Activated naive CD8-positive, alpha-beta T cell treated with anti-CD3 and anti-CD28 coated beads, Interleukin-2, amount 10 ng/mL, durations not matched to agents 7 days and 5 days (primary cell): ENCODE measurements around the gene CYP4A22. TPM values are rescaled to one million over a fixed set of nuclear protein-coding genes. Genes with fewer than 3 reads are reported as not detected.

Source experiments
- ATAC-seq: fragments of 150-1000 bp; cut with Tn5 transposase; one replicate; pipeline ENCODE4 v1.10.0; 2021; ENCODE audit warnings: low read depth, moderate library complexity
- POLR2A ChIA-PET: fragments of 350-600 bp; sonication (Branson Sonifier 250); formaldehyde crosslinking; loops from one replicate; lab custom pipeline; 2021; ENCODE audit warnings: antibody characterized with exemption; lab: Charles Lee
- DNase-seq: peaks from one replicate; pipeline ENCODE4 v3.0.0; 2021
- H3K27ac Mint-ChIP-seq: one replicate; pipeline ENCODE4 v1.8.0; 2022; ENCODE audit warnings: mild to moderate bottlenecking, mixed read lengths
- H3K27me3 Mint-ChIP-seq: one replicate; pipeline ENCODE4 v1.8.0; 2022; ENCODE audit warnings: mild to moderate bottlenecking, moderate library complexity, mixed read lengths
- H3K36me3 Mint-ChIP-seq: one replicate; pipeline ENCODE4 v1.8.0; 2021; ENCODE audit warnings: mild to moderate bottlenecking, mixed read lengths
- H3K4me1 Mint-ChIP-seq: one replicate; pipeline ENCODE4 v1.8.0; 2021; ENCODE audit warnings: mixed read lengths
- H3K4me3 Mint-ChIP-seq: one replicate; pipeline ENCODE4 v1.8.0; 2022; ENCODE audit warnings: mild to moderate bottlenecking, moderate library complexity, mixed read lengths
- H3K9me3 Mint-ChIP-seq: one replicate; pipeline ENCODE4 v1.8.0; 2021; ENCODE audit warnings: mixed read lengths
- total RNA-seq, 2 experiments: library from RNA; stranded (reverse); gene quantifications; one replicate each; pipeline ENCODE4 v1.2.3, GENCODE V29; 2021

CYP4A22 gene
- total RNA-seq, 2 experiments from 2014 or later = not detected

- POLR2A ChIA-PET = no interaction called here
- Mint-ChIP-seq H3K9me3 (no peaks in the 10 kb centered on the region), H3K4me1 (peaks cover 12% of the 10 kb centered on the region), H3K27me3 (peaks cover 18% of the 10 kb centered on the region), H3K27ac (no peak overlapping the region), H3K4me3 (no peak overlapping the region), H3K36me3 (no peaks in the 10 kb centered on the region)
- no peak for ATAC-seq
- DNase-seq = no peak
Observed at GRCh38 chr1:47183308-47184089, 46.3 kb downstream of the CYP4A22 start.

DNA sequence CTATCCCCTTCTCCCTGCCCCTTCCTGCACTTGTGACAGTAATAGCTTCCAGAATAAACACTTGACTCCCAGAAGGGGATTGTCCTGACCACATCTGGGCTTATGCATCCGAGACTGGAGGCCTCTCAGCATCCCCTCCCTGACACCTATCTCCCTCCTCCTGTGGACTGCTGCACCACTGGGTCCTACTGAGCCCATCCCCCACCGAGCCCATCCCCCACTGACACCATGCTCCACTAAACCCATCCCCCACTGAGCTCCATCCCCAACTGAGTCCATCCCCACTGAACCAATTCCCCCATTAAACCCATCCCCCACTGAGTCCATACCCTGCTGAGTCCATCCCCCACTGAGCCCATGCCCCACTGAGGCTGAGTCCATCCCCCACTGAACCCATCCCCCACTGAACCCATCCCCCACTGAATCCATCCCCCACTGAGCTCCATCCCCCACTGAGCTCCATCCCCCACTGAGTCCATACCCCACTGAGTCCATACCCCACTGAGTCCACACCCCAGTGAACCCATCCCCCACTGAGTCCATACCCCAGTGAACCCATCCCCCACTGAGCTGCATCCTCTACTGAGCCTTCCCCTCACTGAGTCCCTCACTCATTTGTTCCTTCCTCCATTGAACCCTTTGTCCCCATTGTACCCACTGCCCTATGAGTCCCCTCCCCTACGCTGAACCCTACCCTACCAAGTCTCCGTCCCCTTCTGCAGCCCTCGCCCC, 47.0 kb downstream of the CYP4A22 start:
- no peak for ATAC-seq
- no peaks in the 10 kb centered on the region for H3K36me3 Mint-ChIP-seq
- peaks cover 13% of the 10 kb centered on the region for H3K27me3 Mint-ChIP-seq
- no peaks in the 10 kb centered on the region for H3K9me3 Mint-ChIP-seq
- no peak overlapping the region for H3K27ac Mint-ChIP-seq
- POLR2A ChIA-PET = interaction anchor here (0.6 kb wide), 2 partner anchors 68 to 420 kb away, joined by 3 read pairs; no protein-coding TSS in a partner anchor
- peaks cover 8% of the 10 kb centered on the region for H3K4me1 Mint-ChIP-seq
- no peak overlapping the region for H3K4me3 Mint-ChIP-seq
- DNase-seq = no peak

DNA sequence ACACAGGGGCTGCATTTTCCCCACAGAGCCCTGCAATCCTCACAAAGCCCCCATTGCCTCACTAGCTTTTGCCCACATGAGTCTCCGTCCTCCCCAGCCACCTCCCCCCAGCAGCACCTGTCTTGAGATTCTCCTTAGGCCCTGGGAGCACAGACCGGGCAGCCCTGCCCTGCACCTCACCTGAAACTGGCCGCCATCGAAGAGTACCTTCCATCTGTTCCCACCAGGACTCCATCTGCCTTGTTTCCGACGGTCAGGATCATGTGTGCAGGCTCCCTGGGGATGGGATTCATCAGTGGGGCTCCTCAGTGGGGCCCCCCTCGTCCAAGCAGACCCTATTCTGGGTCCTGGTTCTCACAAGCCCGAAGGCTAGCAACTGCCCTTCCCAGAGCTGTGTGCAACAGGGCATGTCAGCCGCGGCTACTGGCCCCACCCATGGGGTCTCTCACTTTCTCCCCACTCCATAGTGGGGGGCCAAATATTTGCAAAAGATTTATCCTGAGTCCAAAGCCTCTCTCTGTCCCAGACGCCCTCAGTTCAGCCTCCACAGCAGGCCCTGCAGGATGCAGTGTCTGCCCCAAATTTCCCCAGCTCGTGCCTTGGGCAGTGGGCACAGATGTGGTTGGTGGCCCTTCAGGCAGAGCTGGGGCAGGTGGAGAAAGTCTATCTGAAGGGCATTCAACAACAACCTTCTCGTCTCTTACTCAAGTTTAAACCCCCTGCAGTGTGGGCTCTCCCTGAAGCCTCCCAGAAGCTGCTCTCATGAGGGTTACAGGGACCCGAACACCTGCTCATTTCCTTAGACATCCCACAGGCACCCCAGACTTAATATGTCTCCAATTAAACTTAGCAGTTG, 47.8 kb downstream of the CYP4A22 start:
- H3K9me3 Mint-ChIP-seq = no peaks in the 10 kb centered on the region
- DNase-seq (no peak), ATAC-seq (no peak)
- H3K27me3 Mint-ChIP-seq = peaks cover 12% of the 10 kb centered on the region
- no peak overlapping the region for H3K27ac Mint-ChIP-seq
- POLR2A ChIA-PET = interaction anchor here (0.6 kb wide), 2 partner anchors 67 to 420 kb away, joined by 3 read pairs; no protein-coding TSS in a partner anchor
- H3K4me3 Mint-ChIP-seq = no peak overlapping the region
- no peaks in the 10 kb centered on the region for H3K36me3 Mint-ChIP-seq
- H3K4me1 Mint-ChIP-seq = peaks cover 4% of the 10 kb centered on the region

DNA sequence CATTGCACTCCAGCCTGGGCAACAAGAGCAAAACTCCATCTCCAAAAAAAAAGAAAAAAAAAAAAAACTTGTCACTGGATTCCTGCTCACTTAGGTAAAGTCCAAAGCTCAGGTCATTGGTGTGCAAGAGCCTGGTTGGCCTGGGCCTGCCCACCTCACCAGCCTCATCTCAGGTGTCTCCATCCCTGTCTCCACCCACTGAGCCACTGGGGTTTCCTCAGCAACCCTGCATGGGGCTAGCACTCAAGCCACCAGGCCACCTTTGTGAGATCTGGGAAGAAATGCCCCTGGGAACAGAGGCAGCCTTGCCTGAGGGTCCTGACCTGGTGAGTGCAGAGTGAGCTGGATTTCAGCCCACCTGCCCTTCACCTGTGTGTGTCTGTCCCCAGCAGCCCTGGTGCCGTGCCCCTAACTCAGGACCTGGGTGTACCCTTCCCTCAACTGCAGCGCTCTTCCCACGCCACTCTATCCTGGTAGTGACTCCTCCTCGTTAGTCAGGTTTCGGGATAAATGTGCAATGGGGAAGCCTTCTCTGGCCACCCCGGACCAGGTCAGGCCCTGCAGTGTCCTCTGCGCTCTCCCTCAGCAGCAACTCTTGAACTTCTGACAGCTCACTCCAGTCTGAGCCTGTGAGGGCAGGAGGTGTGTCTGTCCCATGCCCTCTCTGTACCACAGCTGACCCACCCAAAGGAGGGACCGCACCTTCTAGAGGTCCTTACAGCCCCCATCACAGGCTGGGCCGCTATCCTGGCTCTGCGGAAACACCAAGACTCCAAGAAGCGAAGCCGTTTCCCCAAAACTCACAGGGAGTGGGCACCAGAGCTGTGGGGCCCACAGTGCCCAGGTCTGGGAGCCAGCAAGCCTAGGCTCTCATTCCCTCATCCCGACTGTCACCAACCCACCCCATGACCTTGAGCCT, 49.3 kb downstream of the CYP4A22 start:
- H3K4me3 Mint-ChIP-seq = no peak overlapping the region
- POLR2A ChIA-PET = no interaction called here
- H3K27ac Mint-ChIP-seq = no peak overlapping the region
- H3K36me3 Mint-ChIP-seq = no peaks in the 10 kb centered on the region
- no peaks in the 10 kb centered on the region for H3K4me1 Mint-ChIP-seq
- no peaks in the 10 kb centered on the region for H3K9me3 Mint-ChIP-seq
- ATAC-seq (no peak), DNase-seq (no peak)
- no peaks in the 10 kb centered on the region for H3K27me3 Mint-ChIP-seq

DNA sequence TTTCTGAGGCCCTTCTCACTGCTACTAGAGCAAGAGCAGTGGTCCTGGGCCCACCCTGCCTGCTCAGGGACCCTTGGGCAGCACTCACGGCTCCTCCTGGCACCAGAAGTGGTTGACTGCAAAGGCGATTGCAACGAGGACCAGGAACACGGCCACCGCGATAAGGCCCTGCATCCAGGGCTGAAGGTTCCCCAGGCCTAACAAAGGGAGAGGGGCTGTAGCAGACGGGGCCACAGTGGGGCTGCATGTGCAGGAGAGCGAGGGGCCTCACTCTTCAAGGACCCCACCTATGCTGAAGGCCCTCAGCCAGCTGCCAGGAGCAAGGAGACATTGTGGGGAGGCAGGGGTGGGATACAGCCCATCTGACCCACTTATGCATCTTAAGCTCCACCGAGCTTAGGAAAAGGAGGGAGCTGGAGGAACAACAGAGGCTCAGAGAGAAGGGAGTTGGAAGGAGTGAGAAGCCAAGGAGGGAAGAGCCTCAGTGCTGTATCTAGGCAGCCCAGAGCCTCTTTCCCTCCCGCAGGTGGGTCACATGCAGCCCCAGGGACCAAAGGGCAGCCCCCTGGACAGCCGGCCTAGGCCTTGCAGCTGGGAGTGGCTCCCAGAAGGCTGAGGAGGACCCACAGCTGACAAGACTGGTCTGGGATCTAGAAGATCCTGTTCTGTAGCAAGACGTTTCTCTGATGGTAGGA, 50.1 kb downstream of the CYP4A22 start:
- POLR2A ChIA-PET = no interaction called here
- Mint-ChIP-seq H3K27me3 (no peaks in the 10 kb centered on the region), H3K36me3 (no peaks in the 10 kb centered on the region), H3K27ac (no peak overlapping the region), H3K4me3 (no peak overlapping the region), H3K4me1 (no peaks in the 10 kb centered on the region), H3K9me3 (no peaks in the 10 kb centered on the region)
- no peak for DNase-seq
- no peak for ATAC-seq

DNA sequence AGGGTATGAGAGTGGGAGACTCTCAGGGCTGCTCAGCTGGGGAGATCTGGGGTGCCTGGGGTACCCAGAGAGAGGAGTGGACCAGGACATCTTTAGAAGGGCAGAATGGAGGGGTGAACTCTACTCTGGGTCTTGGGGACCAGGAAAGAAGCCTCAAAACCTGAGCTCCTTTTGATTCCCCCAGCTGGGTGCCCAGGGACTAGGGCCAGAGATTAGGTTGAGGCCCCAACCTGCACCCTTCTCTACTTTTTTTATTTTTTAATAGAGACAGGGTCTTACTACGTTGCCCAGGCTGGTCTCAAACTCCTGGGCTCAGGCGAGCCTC, 50.6 kb downstream of the CYP4A22 start:
- H3K27me3 Mint-ChIP-seq = no peaks in the 10 kb centered on the region
- H3K27ac Mint-ChIP-seq = no peak overlapping the region
- no peaks in the 10 kb centered on the region for H3K9me3 Mint-ChIP-seq
- no peaks in the 10 kb centered on the region for H3K36me3 Mint-ChIP-seq
- H3K4me1 Mint-ChIP-seq = peaks cover 2% of the 10 kb centered on the region
- no peak overlapping the region for H3K4me3 Mint-ChIP-seq
- POLR2A ChIA-PET = no interaction called here
- ATAC-seq = no peak
- DNase-seq = no peak

GRCh38 chr1:47188791-47189785, 51.8 kb downstream of the CYP4A22 start:
- no peak overlapping the region for H3K27ac Mint-ChIP-seq
- DNase-seq (no peak), ATAC-seq (no peak)
- H3K4me3 Mint-ChIP-seq = no peak overlapping the region
- peaks cover 2% of the 10 kb centered on the region for H3K4me1 Mint-ChIP-seq
- no peaks in the 10 kb centered on the region for H3K27me3 Mint-ChIP-seq
- H3K36me3 Mint-ChIP-seq = no peaks in the 10 kb centered on the region
- POLR2A ChIA-PET = no interaction called here
- H3K9me3 Mint-ChIP-seq = no peaks in the 10 kb centered on the region

DNA sequence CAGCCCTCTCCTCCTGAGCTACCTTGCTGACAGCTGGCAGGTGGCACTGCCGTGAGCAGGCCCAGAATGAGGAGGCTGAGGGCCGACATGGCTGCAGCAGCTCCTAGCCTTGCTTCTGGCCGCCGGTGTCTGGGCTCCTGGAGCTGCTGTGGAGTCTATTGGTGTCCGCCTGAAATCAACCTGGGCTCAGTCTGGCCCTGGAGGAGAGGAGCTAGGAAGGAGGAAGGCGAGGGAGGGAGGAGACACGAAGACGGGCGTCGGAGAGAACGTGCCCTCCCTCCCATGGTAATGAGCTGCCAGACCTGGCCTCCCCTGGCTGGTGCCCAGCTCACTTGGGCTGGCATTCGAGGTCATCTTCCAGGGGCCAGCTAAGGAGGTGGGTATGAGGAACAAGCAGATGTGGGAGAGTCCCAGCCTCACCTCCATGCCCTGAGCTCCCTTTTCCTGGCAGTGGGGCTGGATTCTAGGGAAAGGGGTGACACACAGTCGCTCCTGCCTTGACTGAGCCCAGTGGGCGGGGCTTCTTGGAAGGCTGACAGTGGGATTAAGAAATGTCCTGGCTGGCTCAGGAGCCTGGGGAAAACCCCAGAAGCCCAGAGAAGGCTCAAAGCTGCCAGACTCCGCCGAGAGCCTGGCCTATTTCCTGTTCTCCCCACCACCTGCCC, 52.7 kb downstream of the CYP4A22 start, which contains the start of gene PDZK1IP1:
Gene PDZK1IP1, minus strand, starts transcription at position 193 of the 665 bp plus-strand sequence. Its CDS starts 104 bp downstream, at position 89.
- H3K4me3 Mint-ChIP-seq = no peak within 1 kb of the TSS
- H3K4me1 Mint-ChIP-seq = peaks cover 2% of the 10 kb centered on the region
- DNase-seq (no peak), ATAC-seq (no peak)
- POLR2A ChIA-PET = no interaction called here
- H3K36me3 Mint-ChIP-seq = no peaks in the 10 kb centered on the region
- no peak within 1 kb of the TSS for H3K27ac Mint-ChIP-seq
- no peaks in the 10 kb centered on the region for H3K27me3 Mint-ChIP-seq
- no peaks in the 10 kb centered on the region for H3K9me3 Mint-ChIP-seq

DNA sequence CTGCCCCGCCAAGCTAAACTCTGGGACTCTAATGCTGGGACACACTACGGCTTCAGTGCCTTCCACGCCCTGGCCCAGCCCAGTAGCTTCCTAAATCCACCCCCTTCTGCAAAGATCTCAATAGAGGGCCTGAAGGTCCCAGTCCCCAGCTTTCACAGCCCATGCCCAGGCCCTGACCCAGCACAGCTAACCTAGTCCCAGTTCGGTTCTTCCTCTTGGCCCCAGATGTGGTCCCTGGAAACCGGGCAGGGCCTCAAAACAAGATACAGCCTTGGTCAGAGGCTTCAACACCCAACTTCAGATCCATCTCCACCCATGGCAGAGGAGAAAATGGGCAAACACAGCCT, 53.2 kb downstream of the CYP4A22 start:
- POLR2A ChIA-PET = no interaction called here

GRCh38 chr1:47190857-47191256, 53.6 kb downstream of the CYP4A22 start:
- no peak for ATAC-seq
- no peak for DNase-seq
- Mint-ChIP-seq H3K4me1 (peaks cover 2% of the 10 kb centered on the region), H3K4me3 (no peak overlapping the region), H3K27me3 (peaks cover under 1% of the 10 kb centered on the region), H3K36me3 (no peaks in the 10 kb centered on the region), H3K27ac (no peak overlapping the region), H3K9me3 (no peaks in the 10 kb centered on the region)
- POLR2A ChIA-PET = no interaction called here

More for the DNA sequence above, 53.2 kb downstream of the CYP4A22 start:
- H3K36me3 Mint-ChIP-seq = no peaks in the 10 kb centered on the region
- no peaks in the 10 kb centered on the region for H3K9me3 Mint-ChIP-seq
- H3K27ac Mint-ChIP-seq = no peak overlapping the region
- DNase-seq (no peak), ATAC-seq (no peak)
- no peaks in the 10 kb centered on the region for H3K27me3 Mint-ChIP-seq
- peaks cover 2% of the 10 kb centered on the region for H3K4me1 Mint-ChIP-seq
- no peak overlapping the region for H3K4me3 Mint-ChIP-seq

DNA sequence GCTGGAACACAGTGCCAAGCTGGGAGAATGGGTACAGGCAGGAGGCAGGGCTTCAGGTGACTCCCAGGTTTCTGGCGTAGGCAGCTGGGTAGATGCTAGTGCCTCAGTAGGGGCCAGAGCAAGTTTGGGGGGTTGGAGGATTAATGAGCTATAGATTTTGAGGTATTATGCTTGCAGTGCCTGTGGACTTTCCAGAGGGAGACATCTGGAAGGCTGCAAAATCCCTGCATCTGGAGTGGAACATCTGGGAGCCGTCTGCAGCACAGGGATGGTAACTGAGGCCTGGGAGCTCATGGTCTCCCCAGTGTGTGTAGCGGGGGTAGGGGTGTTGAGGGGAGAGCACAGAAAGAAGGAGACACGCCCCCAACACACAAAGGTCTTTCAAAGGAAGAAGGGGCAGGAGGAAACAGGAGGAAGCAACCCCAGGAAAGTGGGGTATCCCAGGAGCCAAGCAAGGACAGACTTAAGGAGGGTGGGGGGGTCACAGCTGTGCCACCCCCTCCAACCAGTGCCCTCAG, 54.8 kb downstream of the CYP4A22 start:
- POLR2A ChIA-PET = no interaction called here
- ATAC-seq (no peak), DNase-seq (no peak)
- Mint-ChIP-seq H3K27ac (no peak overlapping the region), H3K4me3 (no peak overlapping the region), H3K27me3 (peaks cover 3% of the 10 kb centered on the region), H3K4me1 (peaks cover 2% of the 10 kb centered on the region), H3K9me3 (no peaks in the 10 kb centered on the region), H3K36me3 (no peaks in the 10 kb centered on the region)
